ENCODE data around the gene MSRB1.

The MSRB1 gene

GRCh38 chr16:1909561-1910231 lies 33.3 kb downstream of the MSRB1 start:
- H3K4me3 ChIP-seq (ENCODE audit: low read length): no peak overlapping the region
- TF ChIP-seq CTCF (conservative IDR thresholded peaks at IDR 0.05; ENCODE audit: low read depth, low read length): no peak

GRCh38 chr16:1908983-1909382 lies 34.0 kb downstream of the MSRB1 start:
- DNase-seq (ENCODE audit: low read depth): no peak
- no peak for TF ChIP-seq CTCF (conservative IDR thresholded peaks at IDR 0.05; ENCODE audit: low read depth, low read length)
- no peak overlapping the region for H3K4me3 ChIP-seq (ENCODE audit: low read length)

More at GRCh38 chr16:1909561-1910231, 33.3 kb downstream of the MSRB1 start:
- DNase-seq (ENCODE audit: low read depth): no peak

DNA sequence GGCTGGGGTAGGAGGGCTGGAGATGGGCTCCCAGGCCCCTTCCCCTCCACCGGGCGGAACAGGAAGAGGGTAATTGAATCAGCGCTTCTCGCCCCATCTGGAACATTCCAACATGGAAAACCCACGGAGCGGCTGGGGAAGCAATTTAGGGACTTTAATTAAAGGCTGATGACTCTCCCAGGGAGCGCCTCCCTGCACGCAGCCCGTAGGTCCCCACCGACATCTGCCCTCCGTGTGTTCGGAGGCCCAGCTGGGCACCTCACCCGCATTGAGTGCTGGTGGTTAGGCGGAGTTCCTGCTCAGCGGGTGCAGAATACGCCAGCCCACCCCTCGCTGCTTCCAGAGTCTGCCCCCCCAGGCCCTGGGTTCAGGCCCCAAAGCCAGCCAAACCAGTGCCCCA lies 34.8 kb downstream of the MSRB1 start:
- no peak for DNase-seq (ENCODE audit: low read depth)
- no peak for TF ChIP-seq CTCF (conservative IDR thresholded peaks at IDR 0.05; ENCODE audit: low read depth, low read length)
- H3K4me3 ChIP-seq (ENCODE audit: low read length): no peak overlapping the region

GRCh38 chr16:1907226-1907860 lies 35.7 kb downstream of the MSRB1 start:
- no peak for DNase-seq (ENCODE audit: low read depth)
- TF ChIP-seq CTCF (conservative IDR thresholded peaks at IDR 0.05; ENCODE audit: low read depth, low read length): no peak
- no peak overlapping the region for H3K4me3 ChIP-seq (ENCODE audit: low read length)

- DNase-seq (ENCODE audit: low read depth): no peak
- H3K4me3 ChIP-seq (ENCODE audit: low read length): no peak overlapping the region
- TF ChIP-seq CTCF (conservative IDR thresholded peaks at IDR 0.05; ENCODE audit: low read depth, low read length): no peak
Measured at GRCh38 chr16:1906846-1907165, 36.2 kb downstream of the MSRB1 start.

GRCh38 chr16:1906055-1906845 lies 36.7 kb downstream of the MSRB1 start:
- no peak for TF ChIP-seq CTCF (conservative IDR thresholded peaks at IDR 0.05; ENCODE audit: low read depth, low read length)
- no peak overlapping the region for H3K4me3 ChIP-seq (ENCODE audit: low read length)
- no peak for DNase-seq (ENCODE audit: low read depth)

All from retinal pigment epithelial cell (primary cell).